MM.1S (cell line): Measurements from ENCODE around the gene TMEM156.

ENCODE experiments used
- CTCF ChIP-seq: fragments of 300-600 bp; sonication (generic); IDR thresholded peaks from 2 replicates; pipeline ENCODE4 v1.5.1; 2016; ENCODE audit warnings: antibody characterized with exemption, low read length, mixed read lengths
- EZH2 ChIP-seq: fragments of 300-600 bp; sonication (generic); optimal IDR thresholded peaks from 2 replicates; pipeline ENCODE3; 2017; ENCODE audit warnings: low read depth, mild to moderate bottlenecking, antibody characterized with exemption, low read length, mixed read lengths

DNA sequence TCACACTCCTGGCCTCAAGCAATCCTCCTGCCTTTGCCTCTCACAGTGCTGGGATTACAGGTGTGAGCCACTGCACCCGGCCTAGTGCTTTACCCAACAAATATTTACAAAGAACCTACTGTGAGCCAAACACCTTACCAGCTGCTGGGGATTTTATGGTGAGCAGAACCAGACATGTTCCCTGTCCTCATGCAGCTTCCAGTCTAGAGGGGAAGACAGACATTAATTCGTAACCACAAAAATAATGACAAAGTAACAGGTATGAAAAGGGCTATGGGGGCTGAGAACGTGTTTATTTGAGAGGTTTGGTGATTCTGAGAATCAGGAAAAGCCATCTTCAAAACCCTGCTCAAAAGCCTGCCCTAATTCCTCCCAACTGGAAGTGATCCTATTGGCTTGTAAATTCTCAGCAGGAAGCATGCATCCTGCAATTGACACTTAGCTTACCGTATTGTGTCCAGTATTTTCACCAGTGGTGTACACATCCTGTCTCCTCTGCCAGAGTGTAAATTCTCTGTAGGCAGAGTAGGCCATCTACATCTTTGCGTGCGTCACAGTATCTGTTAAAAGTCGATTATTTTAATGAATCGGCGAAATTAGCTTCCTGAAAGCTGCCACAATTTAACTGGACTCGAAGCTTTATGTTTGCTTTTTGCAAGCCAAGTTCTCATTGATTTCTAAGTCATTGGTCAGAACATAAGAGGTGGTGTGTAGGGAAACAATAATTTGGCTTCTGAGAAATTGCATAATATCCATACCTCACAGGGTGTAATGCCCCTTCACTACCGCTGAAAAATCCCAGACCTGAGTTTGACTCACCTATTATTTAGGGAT lies 67.0 kb downstream of the TMEM156 start:
- TF ChIP-seq EZH2 = no peak
- TF ChIP-seq CTCF = no peak
